H1 (cell line): Measurements from ENCODE around the gene HOXB5.

Experiments
- POLR2A ChIP-seq, 2 experiments: IDR thresholded peaks; 1 replicate in 1 of 2; 2 replicates in 1 of 2; pipeline ENCODE4 v1.6.1; 2011; ENCODE audit warnings: low read depth in 2 of 2, low read length in 2 of 2, mild to moderate bottlenecking in 2 of 2; ENCODE audit errors: control extremely low read depth in 1 of 2
- RAD21 ChIP-seq, 2 experiments: IDR thresholded peaks in 1 of 2; conservative IDR thresholded peaks in 1 of 2; 2 replicates each; pipeline ENCODE4 v1.6.1; 2011; ENCODE audit warnings: low read depth in 2 of 2, low read length in 2 of 2, improper control_type of control experiment in 1 of 2, inconsistent platforms in 1 of 2, mild to moderate bottlenecking in 1 of 2, moderate library complexity in 1 of 2
- TF ChIP-seq, protein P1 (sequence below), 3 experiments: IDR thresholded peaks; 1 replicate in 2 of 3; 2 replicates in 1 of 3; pipeline versions ENCODE4 v1.5.1 to v1.6.1; 2011; ENCODE audit warnings: low read length in 3 of 3, mild to moderate bottlenecking in 3 of 3, inconsistent platforms in 2 of 3, low read depth in 1 of 3, moderate library complexity in 1 of 3; ENCODE audit not compliant: insufficient read depth in 1 of 3; ENCODE audit errors: control extremely low read depth in 1 of 3

DNA sequence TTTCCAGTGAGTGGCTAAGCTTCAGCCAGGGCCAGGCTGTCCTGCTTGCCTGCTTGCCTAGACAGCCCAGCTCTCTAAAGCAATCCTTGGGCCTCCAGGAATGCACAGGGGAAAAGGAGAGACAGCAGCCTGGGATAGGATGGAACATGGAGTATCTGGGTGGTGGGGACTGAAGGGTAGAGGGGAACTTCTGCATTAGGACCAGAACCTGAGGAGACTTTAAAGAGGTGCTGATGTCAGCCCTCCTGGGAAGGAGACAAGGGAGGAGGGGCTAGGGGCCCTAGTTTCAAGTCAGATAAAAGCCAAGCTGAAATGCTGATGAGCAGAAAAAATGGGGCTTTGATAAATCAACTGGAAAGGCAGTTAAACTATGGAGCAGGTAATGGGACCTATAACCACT is 15.5 kb upstream of the HOXB5 start:
- TF ChIP-seq RAD21 (IDR thresholded peaks at IDR 0.05 in 1 of 2, conservative IDR thresholded peaks at IDR 0.05 in 1 of 2; ENCODE audit: low read depth in 2 of 2, low read length in 2 of 2) (no peak), POLR2A (IDR thresholded peaks at IDR 0.05; ENCODE audit: control extremely low read depth in 1 of 2, low read depth in 2 of 2, low read length in 2 of 2) (no peak)
- TF ChIP-seq, protein P1, sequence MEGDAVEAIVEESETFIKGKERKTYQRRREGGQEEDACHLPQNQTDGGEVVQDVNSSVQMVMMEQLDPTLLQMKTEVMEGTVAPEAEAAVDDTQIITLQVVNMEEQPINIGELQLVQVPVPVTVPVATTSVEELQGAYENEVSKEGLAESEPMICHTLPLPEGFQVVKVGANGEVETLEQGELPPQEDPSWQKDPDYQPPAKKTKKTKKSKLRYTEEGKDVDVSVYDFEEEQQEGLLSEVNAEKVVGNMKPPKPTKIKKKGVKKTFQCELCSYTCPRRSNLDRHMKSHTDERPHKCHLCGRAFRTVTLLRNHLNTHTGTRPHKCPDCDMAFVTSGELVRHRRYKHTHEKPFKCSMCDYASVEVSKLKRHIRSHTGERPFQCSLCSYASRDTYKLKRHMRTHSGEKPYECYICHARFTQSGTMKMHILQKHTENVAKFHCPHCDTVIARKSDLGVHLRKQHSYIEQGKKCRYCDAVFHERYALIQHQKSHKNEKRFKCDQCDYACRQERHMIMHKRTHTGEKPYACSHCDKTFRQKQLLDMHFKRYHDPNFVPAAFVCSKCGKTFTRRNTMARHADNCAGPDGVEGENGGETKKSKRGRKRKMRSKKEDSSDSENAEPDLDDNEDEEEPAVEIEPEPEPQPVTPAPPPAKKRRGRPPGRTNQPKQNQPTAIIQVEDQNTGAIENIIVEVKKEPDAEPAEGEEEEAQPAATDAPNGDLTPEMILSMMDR (IDR thresholded peaks at IDR 0.05; ENCODE audit: control extremely low read depth in 1 of 3, insufficient read depth in 1 of 3, low read depth in 1 of 3, low read length in 3 of 3) = no peak
